Measurements from ENCODE around the gene CKMT2.

CKMT2 gene

GRCh38 chr5:81310402-81311063, 77.4 kb downstream of the CKMT2 start:
- no peak overlapping the region for H3K4me3 ChIP-seq (ENCODE audit: low read depth, low read length)
- no peak for TF ChIP-seq CTCF (IDR thresholded peaks at IDR 0.05; ENCODE audit: low read depth, low read length, missing control alignments)
- no peak for DNase-seq (ENCODE audit: low read depth)

- H3K4me3 ChIP-seq (ENCODE audit: low read depth, low read length), result no peak overlapping the region
- no peak for DNase-seq (ENCODE audit: low read depth)
- no peak for TF ChIP-seq CTCF (IDR thresholded peaks at IDR 0.05; ENCODE audit: low read depth, low read length, missing control alignments)
Measured at GRCh38 chr5:81313278-81313677, 80.2 kb downstream of the CKMT2 start.

- no peak overlapping the region for H3K4me3 ChIP-seq (ENCODE audit: low read depth, low read length)
- DNase-seq (ENCODE audit: low read depth), result no peak
- TF ChIP-seq CTCF (IDR thresholded peaks at IDR 0.05; ENCODE audit: low read depth, low read length, missing control alignments), result no peak
Measured at GRCh38 chr5:81313686-81314085, 80.6 kb downstream of the CKMT2 start.

GRCh38 chr5:81314581-81314980, 81.5 kb downstream of the CKMT2 start:
- no peak for DNase-seq (ENCODE audit: low read depth)
- no peak overlapping the region for H3K4me3 ChIP-seq (ENCODE audit: low read depth, low read length)
- TF ChIP-seq CTCF (IDR thresholded peaks at IDR 0.05; ENCODE audit: low read depth, low read length, missing control alignments), result no peak

GRCh38 chr5:81315336-81315735, 82.2 kb downstream of the CKMT2 start:
- no peak for DNase-seq (ENCODE audit: low read depth)
- no peak for TF ChIP-seq CTCF (IDR thresholded peaks at IDR 0.05; ENCODE audit: low read depth, low read length, missing control alignments)

GRCh38 chr5:81315830-81316229, 82.7 kb downstream of the CKMT2 start:
- DNase-seq (ENCODE audit: low read depth), result no peak
- TF ChIP-seq CTCF (IDR thresholded peaks at IDR 0.05; ENCODE audit: low read depth, low read length, missing control alignments), result no peak

More at GRCh38 chr5:81315336-81315735, 82.2 kb downstream of the CKMT2 start:
- no peak overlapping the region for H3K4me3 ChIP-seq (ENCODE audit: low read depth, low read length)

More at GRCh38 chr5:81315830-81316229, 82.7 kb downstream of the CKMT2 start:
- no peak overlapping the region for H3K4me3 ChIP-seq (ENCODE audit: low read depth, low read length)

Measured in GM12864 (cell line).